HUES6 (cell line): ENCODE measurements around the gene MALT1.
"Not testable (repeated sequence)": the region's sequence is repeated elsewhere in the genome, so short reads cannot be mapped to it uniquely, and the experiment has no call there.

ENCODE experiments used
- H3K27ac ChIP-seq: 2 replicates; pipeline ENCODE4 v1.7.0; 2013; ENCODE audit warnings: low read depth, mild to moderate bottlenecking, low read length, inconsistent platforms
- H3K27me3 ChIP-seq: 2 replicates; pipeline ENCODE4 v1.6.1; 2013; ENCODE audit warnings: low read length; ENCODE audit not compliant: control insufficient read depth, insufficient read depth
- H3K36me3 ChIP-seq: 2 replicates; pipeline ENCODE4 v1.6.1; 2013; ENCODE audit warnings: low read length; ENCODE audit not compliant: control insufficient read depth, insufficient read depth
- H3K4me1 ChIP-seq: 2 replicates; pipeline ENCODE4 v1.6.1; 2013; ENCODE audit warnings: low read length; ENCODE audit not compliant: control insufficient read depth, insufficient read depth
- H3K4me3 ChIP-seq: 2 replicates; pipeline ENCODE4 v1.5.1; 2013; ENCODE audit warnings: low read depth, low read length
- H3K9ac ChIP-seq: one replicate; pipeline ENCODE4 v1.6.1; 2013; ENCODE audit warnings: mild to moderate bottlenecking, low read length
- H3K9me3 ChIP-seq: 2 replicates; pipeline ENCODE4 v1.6.1; 2013; ENCODE audit warnings: low read depth, low read length; ENCODE audit not compliant: control insufficient read depth, insufficient read depth

The MALT1 gene

DNA sequence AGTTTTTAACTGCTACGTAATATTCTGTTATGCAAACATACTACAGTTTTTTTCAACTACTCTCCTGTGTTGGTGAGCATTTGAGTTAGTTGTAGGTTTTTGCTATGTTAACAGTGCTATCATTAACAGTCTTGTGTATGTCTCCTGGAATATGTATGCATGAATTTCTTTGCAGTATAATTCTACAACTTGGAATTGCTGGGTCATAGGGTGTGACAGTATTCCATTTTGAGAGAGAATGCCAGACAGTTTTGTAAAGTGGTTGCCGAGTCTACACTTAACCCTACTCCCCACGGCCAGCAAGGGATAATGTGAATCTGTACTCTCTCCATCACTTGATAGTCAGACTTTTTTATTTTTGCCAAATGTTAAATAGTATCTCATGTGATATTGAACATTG is 67.1 kb downstream of the MALT1 start:
- Histone ChIP-seq H3K27me3 (no peaks in the 10 kb centered on the region), H3K4me3 (no peak overlapping the region), H3K4me1 (no peaks in the 10 kb centered on the region), H3K9me3 (no peaks in the 10 kb centered on the region), H3K27ac (no peak overlapping the region), H3K9ac (no peak overlapping the region), H3K36me3 (peaks cover 73% of the 10 kb centered on the region)

- peaks cover 86% of the 10 kb centered on the region for H3K36me3 ChIP-seq
Observed at GRCh38 chr18:58745914-58746313, 74.6 kb downstream of the MALT1 start.

GRCh38 chr18:58748899-58749595 is 77.8 kb downstream of the MALT1 start:
- Histone ChIP-seq H3K27me3 (no peaks in the 10 kb centered on the region), H3K9ac (no peak overlapping the region), H3K4me3 (no peak overlapping the region), H3K36me3 (peaks cover 67% of the 10 kb centered on the region), H3K9me3 (no peaks in the 10 kb centered on the region), H3K27ac (no peak overlapping the region), H3K4me1 (no peaks in the 10 kb centered on the region)

More at GRCh38 chr18:58745914-58746313, 74.6 kb downstream of the MALT1 start:
- Histone ChIP-seq H3K9me3 (no peaks in the 10 kb centered on the region), H3K27ac (no peak overlapping the region), H3K4me1 (no peaks in the 10 kb centered on the region), H3K27me3 (no peaks in the 10 kb centered on the region), H3K4me3 (no peak overlapping the region), H3K9ac (no peak overlapping the region)

DNA sequence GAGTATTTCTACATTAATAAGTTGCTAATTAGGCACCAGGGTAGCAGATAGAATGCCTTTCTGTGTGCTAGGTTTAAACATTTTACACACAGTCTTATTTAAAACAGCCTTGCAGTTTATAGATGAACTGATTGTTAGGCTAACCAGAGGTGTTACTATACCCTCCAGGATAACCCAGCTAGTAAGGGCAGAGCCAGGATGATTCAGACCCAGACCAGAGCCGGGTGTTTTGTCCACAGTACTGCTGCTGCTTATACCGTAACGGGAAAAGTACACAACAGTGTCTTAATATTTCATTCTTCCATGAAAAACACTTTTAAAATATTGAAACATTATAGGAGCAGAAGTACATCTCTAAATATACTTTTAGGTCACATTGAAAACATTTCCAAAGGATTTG is 82.7 kb downstream of the MALT1 start:
- Histone ChIP-seq H3K9me3 (no peaks in the 10 kb centered on the region), H3K9ac (no peak overlapping the region), H3K27me3 (no peaks in the 10 kb centered on the region), H3K36me3 (peaks cover 21% of the 10 kb centered on the region), H3K4me3 (no peak overlapping the region), H3K4me1 (0 out of 2 replicates have a peak, but pooled peaks cover 4% of the 10 kb centered on the region), H3K27ac (no peak overlapping the region)

- H3K27ac ChIP-seq = no peak overlapping the region
Observed at GRCh38 chr18:58754544-58755068, 83.3 kb downstream of the MALT1 start.

DNA sequence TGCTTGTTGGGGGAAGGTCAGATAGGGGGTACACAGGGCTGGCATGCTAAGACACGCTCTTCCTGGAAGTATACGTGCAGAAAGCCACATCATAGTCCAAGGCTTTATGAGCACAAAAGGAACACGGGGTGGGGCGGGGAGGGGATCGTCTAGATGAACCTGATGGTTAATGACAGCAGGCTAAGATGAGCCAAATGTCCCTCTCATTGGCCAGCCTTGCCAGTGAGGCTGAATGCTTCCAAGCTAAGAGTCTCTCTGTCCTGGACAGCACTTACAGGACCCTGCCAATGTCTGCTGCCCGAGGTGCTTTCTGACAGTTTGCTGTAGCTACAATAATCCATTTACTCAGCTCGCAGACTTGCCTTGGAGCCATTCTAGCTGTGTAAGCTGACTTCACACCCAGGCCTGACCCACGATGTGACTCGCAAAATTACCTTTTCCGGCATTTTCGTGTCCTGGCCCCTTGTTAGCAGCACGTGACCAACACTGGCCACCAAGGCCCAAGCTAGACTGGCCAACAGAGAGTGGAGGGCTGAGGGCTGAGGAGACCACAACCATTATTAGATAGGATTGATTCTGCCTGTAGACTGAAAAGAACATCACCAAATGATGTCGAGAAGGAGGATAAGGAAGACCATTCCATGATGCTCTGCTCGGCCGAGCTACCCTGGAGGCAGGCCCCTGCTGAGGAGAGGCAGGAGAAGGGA is 84.2 kb downstream of the MALT1 start:
- Histone ChIP-seq H3K4me1 (0 out of 2 replicates have a peak, but pooled peaks cover 4% of the 10 kb centered on the region), H3K9ac (no peak overlapping the region), H3K27ac (no peak overlapping the region)

More at GRCh38 chr18:58754544-58755068, 83.3 kb downstream of the MALT1 start:
- Histone ChIP-seq H3K27me3 (no peaks in the 10 kb centered on the region), H3K4me3 (no peak overlapping the region), H3K4me1 (0 out of 2 replicates have a peak, but pooled peaks cover 4% of the 10 kb centered on the region), H3K9ac (no peak overlapping the region), H3K9me3 (no peaks in the 10 kb centered on the region), H3K36me3 (peaks cover 14% of the 10 kb centered on the region)

DNA sequence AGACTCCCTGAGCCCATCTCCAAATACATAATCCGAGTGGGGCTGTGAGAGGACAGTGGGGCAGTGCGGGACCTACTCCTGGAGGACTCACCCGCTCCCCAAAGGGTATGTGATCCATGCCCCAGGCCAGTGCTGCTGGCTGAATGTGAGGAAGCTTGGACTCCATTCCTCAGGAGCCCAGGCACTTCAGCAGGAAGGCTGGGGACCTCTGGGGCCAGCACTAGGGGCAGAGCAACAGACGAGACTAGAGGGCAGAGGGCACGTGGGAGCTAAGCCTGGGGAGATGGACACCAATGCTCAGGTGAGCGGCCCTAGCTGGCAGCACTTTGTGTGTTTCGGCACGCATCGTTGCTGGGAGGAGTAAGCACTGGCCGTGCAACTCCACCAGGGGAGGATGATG is 84.9 kb downstream of the MALT1 start:
- no peak overlapping the region for H3K9ac ChIP-seq
- no peaks in the 10 kb centered on the region for H3K27me3 ChIP-seq
- no peaks in the 10 kb centered on the region for H3K36me3 ChIP-seq
- H3K4me3 ChIP-seq = no peak overlapping the region
- no peaks in the 10 kb centered on the region for H3K9me3 ChIP-seq
- 0 out of 2 replicates have a peak, but pooled peaks cover 4% of the 10 kb centered on the region for H3K4me1 ChIP-seq
- H3K27ac ChIP-seq = no peak overlapping the region

More for the DNA sequence above, 84.2 kb downstream of the MALT1 start:
- H3K4me3 ChIP-seq = no peak overlapping the region
- no peaks in the 10 kb centered on the region for H3K27me3 ChIP-seq
- no peaks in the 10 kb centered on the region for H3K9me3 ChIP-seq
- peaks cover 6% of the 10 kb centered on the region; the same call in 1 of the 2 replicates for H3K36me3 ChIP-seq

GRCh38 chr18:58756596-58757240 is 85.5 kb downstream of the MALT1 start:
- Histone ChIP-seq H3K4me1 (0 out of 2 replicates have a peak, but pooled peaks cover 4% of the 10 kb centered on the region), H3K27me3 (no peaks in the 10 kb centered on the region), H3K4me3 (no peak overlapping the region), H3K9me3 (no peaks in the 10 kb centered on the region), H3K27ac (no peak overlapping the region), H3K36me3 (no peaks in the 10 kb centered on the region), H3K9ac (no peak overlapping the region)

DNA sequence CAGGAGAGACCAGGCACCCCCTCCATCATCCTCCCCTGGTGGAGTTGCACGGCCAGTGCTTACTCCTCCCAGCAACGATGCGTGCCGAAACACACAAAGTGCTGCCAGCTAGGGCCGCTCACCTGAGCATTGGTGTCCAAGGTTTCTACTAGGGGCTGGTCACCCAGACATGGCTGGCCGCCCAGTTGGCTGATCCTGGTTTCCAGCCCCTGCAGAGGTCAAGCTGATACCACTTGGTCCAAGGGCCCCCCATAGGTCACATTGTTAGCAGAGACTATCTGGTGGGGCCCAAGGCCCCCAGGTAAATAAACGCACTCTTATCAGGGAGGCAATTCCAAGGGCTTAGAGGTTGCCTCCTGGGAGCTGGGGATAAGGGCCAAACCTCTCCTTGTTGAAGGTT is 86.1 kb downstream of the MALT1 start:
- H3K9me3 ChIP-seq, H3K4me1 ChIP-seq, H3K4me3 ChIP-seq, H3K9ac ChIP-seq, H3K36me3 ChIP-seq, H3K27me3 ChIP-seq, H3K27ac ChIP-seq: not testable (repeated sequence)

- peaks cover 8% of the 10 kb centered on the region; the same call in 1 of the 2 replicates for H3K4me1 ChIP-seq
Observed at GRCh38 chr18:58758046-58758445, 86.8 kb downstream of the MALT1 start.

More at GRCh38 chr18:58758046-58758445, 86.8 kb downstream of the MALT1 start:
- Histone ChIP-seq H3K9ac (no peak overlapping the region), H3K27me3 (no peaks in the 10 kb centered on the region), H3K27ac (no peak overlapping the region), H3K4me3 (no peak overlapping the region), H3K36me3 (no peaks in the 10 kb centered on the region), H3K9me3 (no peaks in the 10 kb centered on the region)
